Measurements from ENCODE around the gene RUNX1.

RUNX1 gene

DNA sequence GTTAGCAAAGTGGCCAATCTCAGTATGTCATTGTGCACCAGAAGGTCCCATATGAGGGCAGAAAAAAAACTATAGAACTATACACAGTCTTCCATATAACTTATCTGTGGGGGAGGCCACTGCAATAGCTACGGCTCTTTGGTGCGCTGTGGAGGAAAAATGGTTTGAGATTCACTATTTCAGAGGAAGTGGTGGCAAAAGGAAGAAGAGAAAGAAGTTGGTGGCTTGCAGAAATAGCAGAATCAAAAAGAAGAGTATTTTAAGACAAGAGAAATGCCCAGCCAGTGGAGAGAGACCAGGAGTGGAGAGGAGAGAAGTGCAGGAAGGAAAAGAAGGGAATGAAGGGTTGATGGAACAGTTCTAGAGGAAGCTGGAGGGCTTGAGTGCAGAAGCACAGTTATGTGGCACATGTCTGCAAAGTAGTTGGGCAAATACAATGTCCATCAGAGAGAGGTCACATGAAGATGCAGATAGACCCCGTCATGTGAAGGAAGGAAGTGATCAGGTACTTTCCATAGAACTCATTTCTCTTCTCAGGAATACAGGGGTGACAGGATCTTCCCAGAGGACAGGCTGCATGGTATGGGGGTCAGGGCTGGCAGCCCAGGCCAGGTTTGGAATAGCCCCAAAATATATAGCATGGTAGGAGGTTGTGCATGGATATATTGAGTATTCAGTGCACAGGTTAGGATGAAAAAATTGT lies 64.6 kb downstream of the RUNX1 start:
- no peak for DNase-seq (ENCODE audit: extremely low spot score)
- POLR2A ChIA-PET = no interaction called here
- CTCF ChIA-PET = interaction anchor here (0.9 kb wide), 1 partner anchor 24 kb away, joined by 3 read pairs; no protein-coding TSS in a partner anchor
- no peak for TF ChIP-seq SP1 (IDR thresholded peaks at IDR 0.05)
- TF ChIP-seq LEF1 (IDR thresholded peaks at IDR 0.05; ENCODE audit: borderline replicate concordance) = no peak
- no peak for TF ChIP-seq BHLHE40 (IDR thresholded peaks at IDR 0.05; ENCODE audit: borderline replicate concordance)
- no peak for TF ChIP-seq NFRKB (IDR thresholded peaks at IDR 0.05)
- no peak for TF ChIP-seq ELF4 (IDR thresholded peaks at IDR 0.05)
- no peak for TF ChIP-seq ARNT (IDR thresholded peaks at IDR 0.05)
- TF ChIP-seq TARDBP (IDR thresholded peaks at IDR 0.05) = no peak
- TF ChIP-seq PKNOX1 (IDR thresholded peaks at IDR 0.05) = no peak
- TF ChIP-seq FOXA1 (IDR thresholded peaks at IDR 0.05) = no peak

- CTCF ChIA-PET = interaction anchor here (0.6 to 0.9 kb wide), 2 partner anchors 24 to 352 kb away, joined by 3 read pairs; no protein-coding TSS in a partner anchor
- TF ChIP-seq FOXM1 (IDR thresholded peaks at IDR 0.05; ENCODE audit: borderline replicate concordance) (no peak), ARNT (IDR thresholded peaks at IDR 0.05) (no peak), CTBP1 (IDR thresholded peaks at IDR 0.05; ENCODE audit: borderline replicate concordance) (no peak), BHLHE40 (IDR thresholded peaks at IDR 0.05; ENCODE audit: borderline replicate concordance) (no peak), LEF1 (IDR thresholded peaks at IDR 0.05; ENCODE audit: borderline replicate concordance) (no peak), L3MBTL2 (conservative IDR thresholded peaks at IDR 0.05) (no peak), SP1 (IDR thresholded peaks at IDR 0.05) (no peak), NFRKB (IDR thresholded peaks at IDR 0.05) (no peak), SUZ12 (IDR thresholded peaks at IDR 0.05) (no peak), ZNF384 (IDR thresholded peaks at IDR 0.05) (no peak), PKNOX1 (IDR thresholded peaks at IDR 0.05) (no peak), ELF4 (IDR thresholded peaks at IDR 0.05) (no peak), FOXK2 (IDR thresholded peaks at IDR 0.05) (no peak), TARDBP (IDR thresholded peaks at IDR 0.05) (no peak)
- POLR2A ChIA-PET = no interaction called here
- DNase-seq (ENCODE audit: extremely low spot score) = no peak
These were observed 65.4 kb downstream of the RUNX1 start for GRCh38 chr21:34983680-34984086.

DNA sequence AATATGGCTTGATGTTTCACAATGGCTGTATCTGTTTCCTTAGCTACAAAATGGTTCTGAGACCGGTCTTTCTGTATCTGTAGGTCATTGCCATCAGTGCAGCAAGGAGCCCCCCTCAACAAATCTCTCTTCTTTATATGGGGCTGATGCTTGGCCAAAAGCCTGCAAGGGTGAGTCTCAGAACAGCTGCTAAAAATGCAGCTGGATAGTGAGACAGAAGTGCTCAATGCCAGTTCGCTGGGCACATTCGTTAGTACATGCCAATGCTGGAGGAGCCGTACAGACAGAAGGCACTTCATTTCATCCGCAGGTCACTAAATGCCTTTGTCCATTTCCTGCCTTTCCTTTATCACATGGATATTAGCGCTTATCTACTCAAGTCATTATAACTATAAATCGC lies 67.3 kb downstream of the RUNX1 start:
- TF ChIP-seq NFRKB (IDR thresholded peaks at IDR 0.05) (no peak), ZNF384 (IDR thresholded peaks at IDR 0.05) (no peak), TARDBP (IDR thresholded peaks at IDR 0.05) (no peak), FOXK2 (IDR thresholded peaks at IDR 0.05) (no peak), FOXA1 (IDR thresholded peaks at IDR 0.05) (no peak), ARNT (IDR thresholded peaks at IDR 0.05) (no peak), ELF4 (IDR thresholded peaks at IDR 0.05) (no peak)
- CTCF ChIA-PET = no interaction called here
- no peak for DNase-seq (ENCODE audit: extremely low spot score)
- POLR2A ChIA-PET = no interaction called here

- no peak for DNase-seq (ENCODE audit: extremely low spot score)
- ChIA-PET POLR2A (no interaction called here), CTCF (no interaction called here)
- no peak for TF ChIP-seq L3MBTL2 (conservative IDR thresholded peaks at IDR 0.05)
- no peak for TF ChIP-seq LEF1 (IDR thresholded peaks at IDR 0.05; ENCODE audit: borderline replicate concordance)
- no peak for TF ChIP-seq SP1 (IDR thresholded peaks at IDR 0.05)
- TF ChIP-seq PKNOX1 (IDR thresholded peaks at IDR 0.05) = no peak
- no peak for TF ChIP-seq ELF4 (IDR thresholded peaks at IDR 0.05)
- TF ChIP-seq FOXA1 (IDR thresholded peaks at IDR 0.05) = no peak
- TF ChIP-seq ARNT (IDR thresholded peaks at IDR 0.05) = no peak
These were observed 68.5 kb downstream of the RUNX1 start for GRCh38 chr21:34980423-34981115.

DNA sequence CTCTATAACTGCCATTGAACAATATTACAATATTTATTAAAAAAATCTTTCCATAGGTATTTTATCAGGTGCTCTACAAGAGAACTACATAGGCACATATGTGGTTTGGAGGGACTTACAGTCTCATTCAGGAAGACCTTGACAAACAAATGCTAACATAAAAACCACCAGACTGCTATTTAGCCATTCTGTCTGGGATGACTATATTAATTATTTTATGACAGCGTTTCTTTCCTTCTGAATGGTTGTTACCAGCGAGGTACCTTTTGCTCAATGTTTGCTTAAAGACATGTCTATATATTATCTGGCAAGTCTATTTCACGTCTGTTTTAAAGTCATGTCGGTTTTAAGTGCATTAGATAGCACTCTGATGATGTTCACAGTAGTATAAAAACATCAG lies 69.7 kb downstream of the RUNX1 start:
- ChIA-PET CTCF (no interaction called here), POLR2A (no interaction called here)
- TF ChIP-seq FOXK2 (IDR thresholded peaks at IDR 0.05) (no peak), SUZ12 (IDR thresholded peaks at IDR 0.05) (no peak), ARNT (IDR thresholded peaks at IDR 0.05) (no peak), ELF4 (IDR thresholded peaks at IDR 0.05) (no peak), SP1 (IDR thresholded peaks at IDR 0.05) (no peak), L3MBTL2 (conservative IDR thresholded peaks at IDR 0.05) (no peak)
- DNase-seq (ENCODE audit: extremely low spot score) = no peak

DNA sequence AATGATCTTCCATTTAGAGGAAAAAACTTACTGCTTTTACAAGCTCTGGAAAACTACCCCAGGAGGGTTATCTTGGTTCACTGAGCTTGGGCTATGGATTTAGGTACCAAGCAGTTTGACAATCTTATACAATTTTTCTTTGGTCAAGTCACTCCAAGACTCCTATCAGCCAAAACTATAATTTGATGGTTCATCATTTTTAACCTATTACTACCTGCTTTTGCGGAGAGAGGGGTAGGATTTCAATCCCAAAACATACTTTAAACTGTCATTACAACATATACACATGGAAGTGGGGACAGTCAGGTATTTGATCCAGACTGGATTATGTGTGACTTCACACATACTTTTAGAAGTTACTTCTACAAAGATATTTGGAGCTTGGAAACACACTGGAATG lies 71.8 kb downstream of the RUNX1 start:
- TF ChIP-seq FOXA1 (IDR thresholded peaks at IDR 0.05) (no peak), SUZ12 (IDR thresholded peaks at IDR 0.05) (no peak), TARDBP (IDR thresholded peaks at IDR 0.05) (no peak), BHLHE40 (IDR thresholded peaks at IDR 0.05; ENCODE audit: borderline replicate concordance) (no peak), CTBP1 (IDR thresholded peaks at IDR 0.05; ENCODE audit: borderline replicate concordance) (no peak), PKNOX1 (IDR thresholded peaks at IDR 0.05) (no peak), ELF4 (IDR thresholded peaks at IDR 0.05) (no peak), SP1 (IDR thresholded peaks at IDR 0.05) (no peak), LEF1 (IDR thresholded peaks at IDR 0.05; ENCODE audit: borderline replicate concordance) (no peak), FOXM1 (IDR thresholded peaks at IDR 0.05; ENCODE audit: borderline replicate concordance) (no peak)
- POLR2A ChIA-PET = no interaction called here
- DNase-seq (ENCODE audit: extremely low spot score) = no peak
- CTCF ChIA-PET = no interaction called here

All from HEK293T (cell line).